Kidney tubule cell (primary cell): ENCODE measurements around the gene ENPP7.

Source experiments
- DNase-seq: peaks from one replicate; pipeline ENCODE4 v3.0.0-alpha.2; 2018; ENCODE audit warnings: low spot score

Gene ENPP7

GRCh38 chr17:79730769-79731483, at the start of gene ENPP7:
TSS of gene ENPP7 (plus strand) at chr17:79730943. CDS start at chr17:79731140, 197 bp downstream.
- DNase-seq: no peak

GRCh38 chr17:79681101-79681621, 49.6 kb upstream of the ENPP7 start:
- DNase-seq: no peak

GRCh38 chr17:79681628-79682261, 49.0 kb upstream of the ENPP7 start:
- DNase-seq: no peak

GRCh38 chr17:79683365-79683764, 47.4 kb upstream of the ENPP7 start:
- no peak for DNase-seq

GRCh38 chr17:79684132-79684985, 46.4 kb upstream of the ENPP7 start:
- no peak for DNase-seq

GRCh38 chr17:79685121-79685520, 45.6 kb upstream of the ENPP7 start:
- DNase-seq: no peak

- DNase-seq: no peak
Observed at GRCh38 chr17:79686476-79686875, 44.3 kb upstream of the ENPP7 start.

GRCh38 chr17:79690466-79690865, 40.3 kb upstream of the ENPP7 start:
- DNase-seq: no peak

- DNase-seq: no peak
Observed at GRCh38 chr17:79690988-79691836, 39.5 kb upstream of the ENPP7 start.

- DNase-seq: no peak
Observed at GRCh38 chr17:79691931-79692330, 38.8 kb upstream of the ENPP7 start.

- DNase-seq: no peak
Observed at GRCh38 chr17:79693419-79693818, 37.3 kb upstream of the ENPP7 start.

GRCh38 chr17:79695293-79695790, 35.4 kb upstream of the ENPP7 start:
- no peak for DNase-seq

GRCh38 chr17:79695797-79696609, 34.7 kb upstream of the ENPP7 start:
- DNase-seq: peak; percentile 10

- no peak for DNase-seq
Observed at GRCh38 chr17:79696610-79696982, 34.1 kb upstream of the ENPP7 start.

- DNase-seq: no peak
Observed at GRCh38 chr17:79698146-79698846, 32.4 kb upstream of the ENPP7 start.

- no peak for DNase-seq
Observed at GRCh38 chr17:79699386-79700036, 31.2 kb upstream of the ENPP7 start.

- no peak for DNase-seq
Observed at GRCh38 chr17:79700592-79700991, 30.2 kb upstream of the ENPP7 start.

GRCh38 chr17:79702034-79702433, 28.7 kb upstream of the ENPP7 start:
- DNase-seq: no peak

GRCh38 chr17:79702550-79703236, 28.1 kb upstream of the ENPP7 start:
- no peak for DNase-seq
